Measurements from ENCODE around the gene COL4A4.

Gene COL4A4

DNA sequence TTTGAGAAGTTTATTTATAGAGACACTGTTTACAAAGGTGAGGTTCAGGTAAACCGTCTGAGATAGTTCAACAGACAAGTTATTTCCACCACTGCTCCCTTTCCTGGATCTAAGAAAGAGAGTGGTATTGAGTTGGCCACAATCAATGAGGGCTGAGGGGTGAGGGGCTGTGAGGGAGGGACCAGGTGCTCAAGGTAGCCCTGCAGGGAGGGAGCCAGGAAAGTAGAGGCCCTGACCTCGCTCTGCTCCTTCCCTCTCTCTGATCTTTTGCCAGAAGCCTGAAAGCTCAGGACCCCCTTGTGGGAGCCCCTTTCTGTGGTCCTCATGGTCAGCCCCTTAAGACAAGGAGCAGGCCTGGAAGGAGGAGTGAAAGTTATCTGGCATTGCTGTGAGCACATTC, 30.2 kb upstream of the COL4A4 start:
- DNase-seq (ENCODE audit: low read depth): no peak
- TF ChIP-seq, protein P1, sequence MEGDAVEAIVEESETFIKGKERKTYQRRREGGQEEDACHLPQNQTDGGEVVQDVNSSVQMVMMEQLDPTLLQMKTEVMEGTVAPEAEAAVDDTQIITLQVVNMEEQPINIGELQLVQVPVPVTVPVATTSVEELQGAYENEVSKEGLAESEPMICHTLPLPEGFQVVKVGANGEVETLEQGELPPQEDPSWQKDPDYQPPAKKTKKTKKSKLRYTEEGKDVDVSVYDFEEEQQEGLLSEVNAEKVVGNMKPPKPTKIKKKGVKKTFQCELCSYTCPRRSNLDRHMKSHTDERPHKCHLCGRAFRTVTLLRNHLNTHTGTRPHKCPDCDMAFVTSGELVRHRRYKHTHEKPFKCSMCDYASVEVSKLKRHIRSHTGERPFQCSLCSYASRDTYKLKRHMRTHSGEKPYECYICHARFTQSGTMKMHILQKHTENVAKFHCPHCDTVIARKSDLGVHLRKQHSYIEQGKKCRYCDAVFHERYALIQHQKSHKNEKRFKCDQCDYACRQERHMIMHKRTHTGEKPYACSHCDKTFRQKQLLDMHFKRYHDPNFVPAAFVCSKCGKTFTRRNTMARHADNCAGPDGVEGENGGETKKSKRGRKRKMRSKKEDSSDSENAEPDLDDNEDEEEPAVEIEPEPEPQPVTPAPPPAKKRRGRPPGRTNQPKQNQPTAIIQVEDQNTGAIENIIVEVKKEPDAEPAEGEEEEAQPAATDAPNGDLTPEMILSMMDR (conservative IDR thresholded peaks at IDR 0.05; ENCODE audit: low read depth, low read length): no peak
- no peak overlapping the region for H3K4me3 ChIP-seq (ENCODE audit: low read length)

GRCh38 chr2:227192491-227192890, 28.5 kb upstream of the COL4A4 start:
- H3K4me3 ChIP-seq (ENCODE audit: low read length): no peak overlapping the region
- TF ChIP-seq, protein P1 (conservative IDR thresholded peaks at IDR 0.05; ENCODE audit: low read depth, low read length): no peak
- no peak for DNase-seq (ENCODE audit: low read depth)

- no peak for DNase-seq (ENCODE audit: low read depth)
- TF ChIP-seq, protein P1 (conservative IDR thresholded peaks at IDR 0.05; ENCODE audit: low read depth, low read length): peak; percentile 5
- no peak overlapping the region for H3K4me3 ChIP-seq (ENCODE audit: low read length)
These were observed 27.4 kb upstream of the COL4A4 start for GRCh38 chr2:227191367-227191766.

DNA sequence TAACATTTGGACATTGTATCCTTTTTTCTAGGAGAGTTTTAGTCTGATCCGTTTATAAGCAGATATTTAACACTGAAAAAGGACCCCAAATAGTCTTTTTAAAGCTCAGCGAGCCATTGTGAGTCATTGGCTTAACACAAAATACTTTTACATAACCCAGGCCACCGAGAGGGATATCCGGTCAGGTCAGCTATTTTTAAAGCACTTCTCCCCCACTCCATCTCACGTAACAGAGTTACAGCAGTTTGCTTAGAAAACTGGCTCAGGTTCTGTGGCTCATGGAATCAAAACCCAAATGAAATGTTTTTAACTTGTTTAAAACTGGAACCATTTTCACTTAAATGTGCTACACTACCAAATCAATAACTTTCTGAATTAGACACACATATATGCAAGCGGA, 24.3 kb upstream of the COL4A4 start:
- H3K4me3 ChIP-seq (ENCODE audit: low read length): no peak overlapping the region
- TF ChIP-seq, protein P1 (conservative IDR thresholded peaks at IDR 0.05; ENCODE audit: low read depth, low read length): no peak

GRCh38 chr2:227186751-227187150, 22.7 kb upstream of the COL4A4 start:
- no peak for DNase-seq (ENCODE audit: low read depth)
- no peak overlapping the region for H3K4me3 ChIP-seq (ENCODE audit: low read length)
- TF ChIP-seq, protein P1 (conservative IDR thresholded peaks at IDR 0.05; ENCODE audit: low read depth, low read length): no peak

More for the DNA sequence above, 24.3 kb upstream of the COL4A4 start:
- DNase-seq (ENCODE audit: low read depth): peak; percentile 65

GRCh38 chr2:227185615-227186232, 21.7 kb upstream of the COL4A4 start:
- DNase-seq (ENCODE audit: low read depth): no peak
- TF ChIP-seq, protein P1 (conservative IDR thresholded peaks at IDR 0.05; ENCODE audit: low read depth, low read length): no peak
- no peak overlapping the region for H3K4me3 ChIP-seq (ENCODE audit: low read length)

DNA sequence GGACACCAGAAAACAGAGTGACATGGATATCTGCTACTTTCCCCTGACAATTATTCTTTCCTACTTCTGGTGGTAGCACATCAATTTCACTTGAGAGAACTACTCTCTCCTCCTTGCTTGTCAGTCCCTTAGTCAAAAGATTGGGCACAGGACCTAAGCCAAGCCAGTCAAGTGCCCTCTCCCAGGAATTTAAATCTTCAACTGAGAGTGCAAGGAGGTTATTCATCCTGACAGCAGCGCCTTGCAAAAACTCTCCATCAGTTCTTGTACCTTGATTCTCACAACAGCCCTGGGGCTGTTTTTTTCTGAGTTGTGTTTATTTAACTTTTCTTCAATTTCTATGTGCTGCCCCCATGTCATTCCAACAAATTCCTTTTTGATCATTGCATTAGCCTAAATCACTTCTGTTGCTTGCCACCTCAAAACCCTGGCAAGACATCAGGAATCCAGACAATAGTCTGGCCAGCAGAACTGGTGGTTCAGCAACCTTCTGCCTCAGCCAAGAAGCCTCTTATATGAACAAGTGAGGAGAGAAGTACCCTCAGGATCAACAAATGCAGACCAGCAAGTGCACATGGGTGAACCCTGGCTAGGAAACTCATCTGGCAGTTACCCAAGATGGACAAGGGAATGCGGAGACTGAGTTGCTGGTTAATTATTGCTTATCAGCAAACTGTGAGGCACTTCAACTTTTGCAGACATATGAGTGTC, 19.8 kb upstream of the COL4A4 start:
- DNase-seq (ENCODE audit: low read depth): no peak
- TF ChIP-seq, protein P1 (conservative IDR thresholded peaks at IDR 0.05; ENCODE audit: low read depth, low read length): no peak
- no peak overlapping the region for H3K4me3 ChIP-seq (ENCODE audit: low read length)
